NCI-H1436 treated with DMSO at 0.1 percent for 48 hours (cell line): ENCODE results near the gene TMEM108.
A peak's percentile ranks its signal among the peaks of the same experiment; 100 is the strongest.

Experiments used
- DNase-seq: peaks from one replicate; lab custom pipeline; 2025; lab: John Stamatoyannopoulos, UW

Gene TMEM108

DNA sequence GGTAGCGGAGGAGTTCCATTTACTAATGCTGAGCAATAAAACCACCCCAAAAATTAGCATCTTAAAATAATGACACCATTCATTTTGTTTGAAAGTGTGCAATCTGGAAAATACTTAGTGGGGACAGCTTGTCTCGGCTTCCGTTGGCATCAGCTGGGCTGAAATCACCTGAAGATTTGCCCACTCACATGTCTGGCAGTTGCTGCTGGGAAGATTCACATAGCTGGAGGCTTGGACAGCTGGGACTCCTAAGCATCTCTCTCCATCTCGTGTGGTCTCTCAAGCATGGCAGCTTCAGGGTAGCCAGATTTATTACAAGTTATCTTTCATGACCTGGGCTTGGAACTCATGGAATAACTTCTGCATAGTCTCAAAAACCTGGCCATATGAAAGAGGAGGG is 323.2 kb downstream of the TMEM108 start:
- no peak for DNase-seq

DNA sequence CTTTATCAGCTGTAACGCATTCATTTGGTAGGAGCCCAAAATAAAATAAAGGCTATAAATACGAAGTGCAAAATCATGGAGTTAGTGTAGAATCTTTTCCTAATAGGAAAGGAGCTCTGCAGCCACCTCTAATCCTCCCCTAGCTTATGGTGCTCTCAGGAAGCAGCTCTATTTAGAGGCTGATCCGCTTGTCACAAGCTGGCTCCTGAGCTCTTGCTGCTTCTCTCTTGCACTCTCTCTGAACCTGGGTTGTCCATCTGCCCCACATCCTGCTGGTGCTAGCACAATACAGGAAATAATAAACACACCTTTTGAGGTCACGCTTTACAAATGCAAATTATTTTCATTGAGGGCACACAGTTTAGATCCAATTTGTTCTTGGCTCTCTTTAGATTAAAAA is 324.3 kb downstream of the TMEM108 start:
- DNase-seq = no peak

DNA sequence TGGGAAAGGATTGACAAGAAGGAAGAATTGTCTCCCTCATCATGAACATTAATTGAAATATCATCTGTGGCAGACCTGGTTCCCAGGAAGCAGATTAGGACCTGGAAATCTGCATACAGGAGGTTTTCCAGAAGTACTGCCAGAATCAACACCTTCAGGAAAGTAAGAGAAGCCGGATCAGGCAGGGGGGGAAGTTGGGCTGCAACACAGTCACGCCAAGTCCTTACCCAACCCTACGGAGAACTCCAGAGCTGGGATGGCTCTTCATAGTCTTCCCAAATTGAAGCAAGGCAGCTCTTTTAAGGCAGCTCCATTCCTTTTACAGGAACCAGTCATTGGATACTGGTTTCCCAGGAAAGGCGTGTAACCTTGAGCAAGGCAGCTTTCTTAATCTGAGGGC is 326.5 kb downstream of the TMEM108 start:
- DNase-seq = no peak

DNA sequence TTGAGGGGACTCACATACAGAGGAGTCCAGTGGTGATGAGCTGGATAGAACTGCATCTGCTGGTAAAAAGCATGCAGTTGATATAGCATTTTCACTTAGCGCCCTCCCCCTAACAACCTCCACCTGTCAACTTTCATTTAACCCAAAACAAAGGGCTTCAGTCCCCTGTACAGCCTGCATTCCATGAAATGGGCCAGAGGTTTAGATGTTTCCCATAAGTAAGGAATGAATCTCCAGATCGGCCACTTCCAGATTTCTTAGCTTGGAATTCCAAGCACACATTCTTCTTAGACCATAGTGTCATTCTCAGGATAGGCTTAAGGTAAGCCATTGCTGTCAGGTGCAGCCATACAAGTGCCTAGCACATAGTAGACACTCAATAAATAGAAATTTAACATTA is 328.7 kb downstream of the TMEM108 start:
- no peak for DNase-seq

DNA sequence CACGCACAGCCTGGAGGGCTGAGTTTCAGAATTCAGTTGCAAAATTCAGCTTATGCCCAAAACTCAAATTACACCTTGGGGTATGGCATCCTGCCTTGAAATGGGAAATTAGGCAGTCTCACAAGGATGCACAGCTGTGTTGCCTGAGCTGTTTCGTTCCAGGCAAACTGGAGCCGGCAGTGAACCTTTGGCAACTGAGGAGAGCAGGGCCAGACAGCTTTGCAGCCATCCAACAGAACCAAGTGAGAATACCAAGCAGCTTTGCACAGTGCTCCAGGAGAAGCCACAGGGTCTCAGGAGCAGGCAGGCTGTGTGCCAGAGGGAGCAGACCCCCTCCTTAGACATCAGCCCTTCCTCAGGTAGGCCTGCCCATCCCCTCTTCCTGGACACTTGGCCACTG is 329.2 kb downstream of the TMEM108 start:
- no peak for DNase-seq

DNA sequence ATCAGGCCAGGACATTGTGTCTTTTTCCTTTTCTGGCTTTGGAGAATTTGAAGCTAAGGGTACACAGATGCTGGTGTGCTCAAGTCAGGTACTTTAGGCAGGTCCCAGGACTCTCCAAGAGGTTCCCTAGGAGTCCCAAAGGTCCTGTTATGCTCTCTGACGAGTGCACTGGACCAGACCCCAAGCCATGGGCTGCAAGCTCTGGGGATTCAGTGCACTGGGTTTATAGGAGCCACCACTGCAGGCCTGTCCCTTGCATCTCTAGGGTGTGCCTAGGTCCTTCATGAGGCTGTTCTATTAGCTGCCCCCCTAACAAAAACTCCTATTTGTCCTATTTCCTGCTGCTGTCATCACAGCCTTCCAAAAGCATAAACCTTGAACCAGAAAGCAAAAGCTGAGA is 329.8 kb downstream of the TMEM108 start:
- DNase-seq = no peak

DNA sequence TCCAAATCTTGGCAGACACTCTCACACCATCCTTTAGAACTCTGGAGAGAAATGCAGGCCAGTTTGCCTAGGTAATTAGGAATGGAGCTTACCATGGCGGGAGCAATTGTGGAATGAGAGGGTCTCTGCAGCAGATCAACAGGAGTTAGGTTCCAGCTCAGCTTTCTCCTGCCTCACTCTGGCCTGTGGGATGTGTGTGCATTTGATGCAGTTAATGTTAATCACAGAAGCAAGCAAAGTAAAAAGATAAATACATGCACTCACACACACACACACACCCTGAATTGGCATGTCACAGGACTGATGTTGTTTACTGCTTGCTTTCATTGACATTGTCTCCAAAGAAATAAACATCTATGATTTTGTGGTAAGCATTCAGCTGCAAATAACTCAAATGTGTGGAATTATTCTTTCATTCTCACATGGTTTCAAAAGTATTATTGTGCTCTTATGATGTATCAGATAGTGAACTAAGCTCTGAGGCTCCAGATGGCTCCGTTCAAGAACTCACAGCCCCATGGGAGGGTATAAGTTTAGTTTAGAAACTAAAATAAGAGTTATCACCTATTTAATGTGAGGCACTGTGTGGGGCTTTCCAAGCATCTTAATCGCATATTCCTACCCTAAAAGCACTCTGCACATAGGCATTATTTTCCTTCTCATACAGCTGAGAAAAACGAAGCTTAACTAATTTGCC is 330.3 kb downstream of the TMEM108 start:
- DNase-seq = no peak

DNA sequence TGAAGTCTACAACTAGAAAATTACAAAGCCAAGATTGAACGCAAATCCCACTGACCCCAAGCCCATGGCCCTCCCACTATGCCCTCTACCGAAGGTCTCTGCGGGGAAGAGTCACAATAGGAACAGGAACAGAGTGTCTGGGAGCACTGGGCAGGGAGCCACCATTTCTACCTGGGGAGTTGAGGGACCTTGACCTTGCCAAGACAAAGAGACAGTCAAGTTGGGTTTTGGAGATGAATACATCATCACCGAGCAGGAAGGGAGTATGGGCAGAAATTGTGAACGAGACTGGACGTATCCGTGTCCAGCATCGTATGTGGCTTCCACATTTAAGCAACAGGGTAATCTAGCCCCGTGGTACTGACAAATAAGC is 330.9 kb downstream of the TMEM108 start:
- DNase-seq = no peak

DNA sequence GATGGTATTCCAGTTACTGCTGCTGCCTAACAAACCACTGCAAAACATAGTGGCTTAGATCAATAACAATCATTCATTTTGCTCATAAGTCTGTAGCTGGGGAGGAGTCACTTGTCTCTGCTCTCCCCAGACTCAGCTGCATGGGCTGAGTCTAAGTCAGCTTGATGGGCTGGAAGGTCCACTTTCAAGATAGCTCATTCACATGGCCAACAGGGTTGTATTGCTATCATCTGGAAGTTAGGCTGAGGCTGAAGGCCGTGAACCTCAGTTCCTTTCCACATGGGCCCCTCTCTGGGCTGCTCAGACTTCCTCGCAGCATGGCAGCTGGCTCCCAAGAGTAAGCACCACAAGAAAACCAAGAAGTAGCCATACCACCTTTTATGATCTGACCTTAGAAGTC is 333.0 kb downstream of the TMEM108 start:
- DNase-seq = no peak

DNA sequence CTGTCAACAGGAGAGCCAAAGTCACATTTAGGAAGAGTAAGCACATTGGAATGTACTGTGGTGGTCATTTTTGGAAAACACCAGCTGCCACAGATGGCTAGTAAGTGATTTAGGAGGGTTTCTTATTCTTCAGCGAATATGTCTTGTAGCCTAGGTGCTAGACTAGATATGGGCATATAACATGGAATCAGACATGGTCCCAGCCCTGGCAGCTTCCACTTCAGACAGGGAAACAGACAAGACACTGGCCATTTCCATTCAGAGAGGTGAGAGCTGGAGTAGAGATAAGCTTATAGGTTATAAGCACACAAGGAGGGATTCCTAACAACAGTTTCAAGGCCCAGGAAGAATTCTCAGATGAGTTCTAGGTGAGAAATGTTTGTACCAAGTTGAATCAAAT is 333.5 kb downstream of the TMEM108 start:
- DNase-seq = no peak

DNA sequence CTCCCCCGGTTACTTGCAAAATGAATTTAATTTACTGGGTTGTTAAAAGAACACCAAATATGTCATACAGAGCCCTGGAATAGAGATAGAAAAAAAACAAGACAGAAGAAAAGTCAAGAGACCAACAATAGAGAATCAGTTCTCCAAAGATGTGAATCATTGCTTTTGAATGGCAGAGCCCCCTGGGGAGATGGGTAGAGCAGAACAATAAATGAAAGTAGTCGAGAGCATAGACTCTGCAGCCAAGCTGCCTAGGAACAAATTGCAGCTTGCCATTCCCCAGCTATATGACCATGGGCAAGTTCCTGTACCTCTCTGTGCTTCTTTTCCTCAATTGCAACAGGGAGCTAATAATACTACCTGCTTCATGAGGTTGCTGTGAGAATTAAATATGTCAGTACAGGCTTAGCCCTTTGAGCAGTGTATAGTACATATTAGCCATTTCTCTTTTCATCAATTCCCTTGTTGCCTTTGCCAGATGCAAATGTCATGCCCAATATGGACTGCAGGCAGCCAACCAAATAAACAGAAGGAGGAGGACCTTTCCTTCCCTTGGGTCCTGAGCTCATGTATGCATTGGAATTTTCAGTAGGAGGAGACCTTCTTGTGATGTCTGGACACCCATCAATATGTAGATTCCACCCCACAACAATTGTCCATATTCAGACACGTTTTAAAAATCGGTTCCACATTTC is 336.7 kb downstream of the TMEM108 start:
- DNase-seq = peak; percentile 79

DNA sequence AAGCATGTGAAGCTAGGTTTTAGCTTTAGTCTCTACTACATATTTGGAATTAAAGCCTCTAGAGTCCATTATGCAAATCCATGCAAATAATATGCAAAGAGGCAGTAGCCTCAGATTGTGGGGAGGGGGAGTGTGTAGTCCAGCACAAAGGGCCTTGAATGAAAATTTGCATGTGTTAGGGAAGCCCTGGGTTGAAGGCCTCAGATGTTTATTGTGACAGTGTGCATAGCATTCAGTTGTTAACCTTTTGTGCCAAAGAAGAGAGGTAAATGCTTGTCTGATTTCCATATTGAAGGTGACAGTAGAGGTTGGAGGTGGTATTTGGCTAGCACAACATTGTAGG is 337.2 kb downstream of the TMEM108 start:
- no peak for DNase-seq

DNA sequence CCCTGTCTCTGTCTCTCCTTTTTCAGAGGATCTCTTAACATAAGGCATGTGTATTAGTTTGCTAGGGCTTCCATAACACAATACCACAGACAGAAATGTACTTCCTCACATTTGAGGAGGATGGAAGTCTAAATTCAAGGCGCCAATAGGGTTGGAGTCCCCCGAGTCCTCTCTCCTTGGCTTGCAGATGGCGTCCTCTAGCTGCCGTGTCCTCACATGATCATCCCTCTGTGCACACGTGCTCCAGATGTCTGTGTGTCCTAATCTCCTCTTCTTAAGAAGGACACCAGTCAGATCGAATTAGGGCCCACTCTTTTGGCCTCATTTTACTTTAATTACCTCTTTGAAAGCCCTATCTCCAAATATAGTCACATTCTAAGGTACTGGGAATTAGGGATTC is 338.6 kb downstream of the TMEM108 start:
- DNase-seq = no peak

DNA sequence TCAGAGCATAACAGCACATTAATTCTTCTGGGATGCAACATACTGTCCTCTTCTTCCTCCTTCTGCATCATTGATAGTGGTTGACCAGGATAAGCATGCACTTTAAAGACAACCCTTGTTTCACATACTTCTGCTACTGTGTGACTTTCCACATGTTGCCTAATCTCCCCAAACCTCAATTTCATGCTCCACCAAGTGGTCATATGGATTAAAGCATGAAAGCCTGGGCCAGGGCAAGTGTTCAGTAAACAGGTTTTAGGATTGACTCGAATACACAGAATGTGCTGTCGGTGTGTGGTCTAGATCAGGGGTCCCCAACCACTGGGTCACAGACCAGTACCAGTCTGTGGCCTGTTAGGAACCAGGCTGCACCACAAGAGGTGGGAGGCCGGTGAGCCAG is 339.2 kb downstream of the TMEM108 start:
- peak; percentile 15 for DNase-seq

DNA sequence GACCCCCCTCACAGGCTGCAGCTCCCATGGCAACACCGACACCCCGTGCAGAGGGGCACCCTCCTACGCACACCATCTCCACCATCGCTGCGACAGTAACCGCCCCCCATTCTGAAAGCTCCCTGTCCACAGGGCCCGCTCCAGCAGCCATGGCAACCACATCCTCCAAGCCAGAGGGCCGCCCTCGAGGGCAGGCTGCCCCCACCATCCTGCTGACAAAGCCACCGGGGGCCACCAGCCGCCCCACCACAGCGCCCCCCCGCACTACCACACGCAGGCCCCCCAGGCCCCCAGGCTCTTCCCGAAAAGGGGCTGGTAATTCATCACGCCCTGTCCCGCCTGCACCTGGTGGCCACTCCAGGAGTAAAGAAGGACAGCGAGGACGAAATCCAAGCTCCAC is 341.7 kb downstream of the TMEM108 start:
- DNase-seq = no peak

DNA sequence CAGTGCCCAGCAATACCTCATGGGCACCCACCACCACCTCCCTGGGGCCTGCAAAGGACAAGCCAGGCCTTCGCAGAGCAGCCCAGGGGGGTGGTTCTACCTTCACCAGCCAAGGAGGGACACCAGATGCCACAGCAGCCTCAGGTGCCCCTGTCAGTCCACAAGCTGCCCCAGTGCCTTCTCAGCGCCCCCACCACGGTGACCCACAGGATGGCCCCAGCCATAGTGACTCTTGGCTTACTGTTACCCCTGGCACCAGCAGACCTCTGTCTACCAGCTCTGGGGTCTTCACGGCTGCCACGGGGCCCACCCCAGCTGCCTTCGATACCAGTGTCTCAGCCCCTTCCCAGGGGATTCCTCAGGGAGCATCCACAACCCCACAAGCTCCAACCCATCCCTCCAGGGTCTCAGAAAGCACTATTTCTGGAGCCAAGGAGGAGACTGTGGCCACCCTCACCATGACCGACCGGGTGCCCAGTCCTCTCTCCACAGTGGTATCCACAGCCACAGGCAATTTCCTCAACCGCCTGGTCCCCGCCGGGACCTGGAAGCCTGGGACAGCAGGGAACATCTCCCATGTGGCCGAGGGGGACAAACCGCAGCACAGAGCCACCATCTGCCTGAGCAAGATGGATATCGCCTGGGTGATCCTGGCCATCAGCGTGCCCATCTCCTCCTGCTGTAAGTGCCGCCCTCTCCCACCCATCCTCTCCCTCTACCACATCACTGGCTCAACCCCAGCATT is 342.5 kb downstream of the TMEM108 start:
- no peak for DNase-seq

DNA sequence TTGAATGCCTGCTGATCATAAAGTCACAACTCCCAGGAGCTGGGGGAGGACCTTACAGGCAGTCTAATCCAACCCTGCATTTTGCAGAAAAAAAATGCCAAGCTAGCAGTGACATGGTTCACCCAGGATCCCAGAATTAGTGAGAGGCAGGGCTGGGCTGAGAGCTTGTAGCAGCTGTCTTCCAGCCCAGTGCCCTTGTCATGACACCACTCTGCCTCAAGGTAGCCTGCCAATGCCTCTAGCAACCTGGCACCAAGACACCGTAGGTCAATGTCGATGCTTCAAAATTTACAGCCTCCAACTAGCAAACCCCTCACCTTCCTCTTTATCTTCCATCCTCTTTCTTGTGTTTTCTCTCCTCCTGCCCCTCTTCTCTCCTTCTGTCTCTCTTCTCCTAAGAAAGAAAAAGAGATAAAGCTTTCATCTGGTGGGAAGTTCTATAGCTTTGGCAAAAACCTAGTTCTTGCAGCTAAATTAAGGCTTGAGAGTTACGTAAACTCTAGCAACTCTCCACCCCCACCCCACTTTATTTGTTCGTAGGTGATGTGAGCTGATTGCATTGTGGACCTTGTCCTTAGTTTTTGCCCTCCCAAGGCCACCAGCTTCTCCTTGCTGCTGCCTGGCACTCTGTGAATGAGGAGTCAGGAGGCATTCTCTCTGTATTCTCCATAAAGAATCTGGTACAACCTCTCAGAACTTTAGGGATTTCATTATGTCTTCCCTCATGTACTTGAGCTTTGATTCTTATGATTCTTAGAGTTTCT is 343.3 kb downstream of the TMEM108 start:
- no peak for DNase-seq

DNA sequence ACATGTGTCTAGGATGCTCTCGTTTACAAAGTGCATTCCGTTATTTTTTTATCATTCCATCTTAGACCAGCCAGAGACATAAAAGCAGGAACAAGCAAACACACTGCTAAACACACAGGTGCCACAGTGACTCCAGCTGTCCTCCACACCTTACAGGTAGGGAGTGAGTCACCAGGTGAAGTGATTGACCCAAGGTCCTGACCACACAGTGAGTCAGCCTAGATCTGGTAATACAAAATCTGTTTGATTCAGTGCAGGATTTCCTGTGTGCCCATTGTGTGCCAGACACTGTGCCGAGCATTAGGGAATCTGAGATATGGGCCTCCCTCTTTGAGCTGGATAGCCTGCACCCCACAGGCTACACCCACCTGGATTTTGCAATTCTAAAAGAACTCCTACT is 345.0 kb downstream of the TMEM108 start:
- DNase-seq = no peak

DNA sequence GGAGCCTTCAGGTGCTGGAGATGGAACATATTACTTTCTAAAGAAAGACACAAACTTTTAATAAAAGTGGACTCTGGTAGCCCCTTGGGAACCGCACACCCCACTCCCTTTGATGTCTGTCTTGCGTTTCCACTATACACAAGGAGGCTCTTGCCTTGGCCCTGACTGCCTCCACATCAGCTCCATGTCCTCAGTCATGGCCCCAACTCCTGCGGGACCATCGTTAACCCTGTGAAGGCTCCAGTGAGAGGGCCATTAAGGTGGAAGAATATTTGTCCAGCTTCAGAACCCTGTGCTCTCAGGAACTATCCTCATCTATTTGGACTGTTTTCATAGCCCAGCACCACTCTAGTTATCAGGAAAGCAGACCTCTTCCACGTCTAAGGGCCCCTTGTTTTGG is 345.6 kb downstream of the TMEM108 start:
- no peak for DNase-seq

DNA sequence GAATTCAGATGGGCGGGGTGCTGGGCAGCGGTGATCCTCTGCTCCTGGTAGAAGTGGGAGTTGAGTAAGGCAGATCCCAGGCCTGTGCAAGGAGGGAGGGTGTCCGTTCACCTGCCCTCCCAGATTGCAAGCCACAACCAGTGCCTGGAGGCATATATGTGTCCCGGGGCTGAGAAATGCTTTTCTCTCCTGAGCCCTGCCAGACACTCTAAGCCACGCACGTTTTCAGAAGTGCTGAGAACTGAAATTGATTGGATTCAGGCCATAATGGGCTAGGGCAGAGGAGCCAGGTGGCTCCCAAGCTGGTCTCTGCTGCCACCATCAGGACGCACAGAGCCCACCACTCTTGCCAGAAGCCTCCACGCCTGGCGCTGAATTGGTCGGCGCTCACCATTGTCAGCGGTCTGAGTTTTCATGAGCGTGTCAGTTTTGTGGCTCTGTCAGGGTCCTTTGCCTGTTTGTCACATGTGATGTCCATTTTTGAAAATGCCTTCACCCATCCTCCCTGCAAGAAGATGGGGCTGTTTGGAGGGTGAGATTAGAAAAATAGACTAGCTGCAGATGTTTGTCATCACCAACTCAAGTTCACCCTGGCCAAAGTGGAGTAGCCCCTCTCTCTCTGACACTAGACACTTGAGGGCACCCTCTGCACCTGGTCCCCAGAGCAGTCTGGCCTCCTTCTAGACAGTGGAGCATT is 346.3 kb downstream of the TMEM108 start:
- peak; percentile 11 for DNase-seq

DNA sequence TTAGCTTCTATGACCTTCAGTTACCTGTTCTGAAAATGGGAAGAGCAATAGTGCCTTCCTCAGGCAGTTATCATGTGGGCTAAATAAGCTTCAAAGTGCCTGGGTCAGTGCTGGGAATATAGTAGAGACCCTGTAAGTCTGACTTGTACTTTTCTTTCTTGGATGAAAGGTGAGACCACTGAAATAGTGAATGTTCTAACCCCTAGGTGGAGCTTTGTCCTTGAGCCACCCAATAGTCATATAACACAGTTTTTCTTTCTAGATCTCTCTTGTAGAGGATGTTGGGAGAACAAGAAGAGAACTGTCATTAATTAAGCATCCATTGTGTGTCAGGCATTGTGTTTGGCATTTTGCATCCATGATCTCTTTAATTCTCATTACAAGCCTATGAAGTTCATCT is 348.7 kb downstream of the TMEM108 start:
- DNase-seq = no peak

DNA sequence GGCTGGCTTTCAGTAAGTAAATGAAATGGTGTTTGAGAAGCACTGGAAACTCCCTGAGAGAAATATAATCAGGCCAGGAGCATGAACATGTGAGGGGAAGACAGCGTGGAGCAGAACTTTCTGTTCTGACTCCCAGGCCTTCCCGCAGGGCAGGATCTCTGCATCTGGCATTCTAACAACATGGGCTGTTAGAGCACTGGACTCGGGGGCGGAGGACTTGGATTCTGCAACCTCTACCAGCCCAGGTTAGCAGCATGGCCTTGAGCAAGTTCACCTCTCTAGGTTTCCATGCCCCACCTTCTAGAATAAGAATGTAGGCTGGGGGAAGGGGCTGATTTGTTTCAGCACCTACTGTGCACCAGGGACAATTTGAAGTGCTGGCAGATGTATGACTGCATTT is 349.1 kb downstream of the TMEM108 start:
- no peak for DNase-seq
